ENCODE results near the gene YWHAQ. TPM values are rescaled to one million over a fixed set of nuclear protein-coding genes. Genes with fewer than 3 reads are reported as not detected.
A peak's percentile ranks its signal among the peaks of the same experiment; 100 is the strongest.

Gene YWHAQ
- total RNA-seq, 1 experiment from 2014 or later = 189 TPM

DNA sequence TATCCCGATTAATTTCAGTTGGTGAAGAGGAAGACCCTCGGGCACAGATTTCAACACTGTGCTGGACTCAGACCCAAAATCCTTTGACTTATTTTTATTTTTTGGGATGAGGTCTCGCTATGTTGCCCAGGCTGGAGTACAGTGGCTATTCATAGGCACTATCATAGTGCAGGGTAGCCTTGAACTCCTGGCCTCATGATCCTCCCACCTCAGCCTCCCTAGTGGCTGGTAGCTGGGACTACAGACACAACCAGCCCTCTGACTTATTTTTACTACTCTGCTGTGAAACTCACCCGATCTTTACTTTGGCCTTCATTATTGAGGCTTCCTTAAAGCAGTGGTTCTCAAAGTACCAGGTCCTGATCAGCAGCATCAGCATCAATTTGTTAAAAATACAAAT, 57.0 kb downstream of the YWHAQ start:
- Histone ChIP-seq H3K4me1 (ENCODE audit: low read length) (no peaks in the 10 kb centered on the region), H3K79me2 (ENCODE audit: low read length) (no peaks in the 10 kb centered on the region), H4K20me1 (ENCODE audit: insufficient read depth, low read depth, low read length) (no peaks in the 10 kb centered on the region), H2AFZ (ENCODE audit: low read length) (no peak overlapping the region), H3K4me3 (ENCODE audit: low read length) (no peak overlapping the region), H3K4me2 (ENCODE audit: low read depth, low read length, poor library complexity, severe bottlenecking) (no peak overlapping the region), H3K27ac (ENCODE audit: low read length) (no peak overlapping the region), H3K36me3 (ENCODE audit: insufficient read depth, low read length) (no peaks in the 10 kb centered on the region), H3K27me3 (ENCODE audit: low read length) (no peaks in the 10 kb centered on the region), H3K9me3 (ENCODE audit: low read length) (no peaks in the 10 kb centered on the region), H3K9me2 (replicated peaks; ENCODE audit: insufficient read depth, low read length) (no peaks in the 10 kb centered on the region), H3K9ac (ENCODE audit: low read length) (no peak overlapping the region)
- no peak for DNase-seq

DNA sequence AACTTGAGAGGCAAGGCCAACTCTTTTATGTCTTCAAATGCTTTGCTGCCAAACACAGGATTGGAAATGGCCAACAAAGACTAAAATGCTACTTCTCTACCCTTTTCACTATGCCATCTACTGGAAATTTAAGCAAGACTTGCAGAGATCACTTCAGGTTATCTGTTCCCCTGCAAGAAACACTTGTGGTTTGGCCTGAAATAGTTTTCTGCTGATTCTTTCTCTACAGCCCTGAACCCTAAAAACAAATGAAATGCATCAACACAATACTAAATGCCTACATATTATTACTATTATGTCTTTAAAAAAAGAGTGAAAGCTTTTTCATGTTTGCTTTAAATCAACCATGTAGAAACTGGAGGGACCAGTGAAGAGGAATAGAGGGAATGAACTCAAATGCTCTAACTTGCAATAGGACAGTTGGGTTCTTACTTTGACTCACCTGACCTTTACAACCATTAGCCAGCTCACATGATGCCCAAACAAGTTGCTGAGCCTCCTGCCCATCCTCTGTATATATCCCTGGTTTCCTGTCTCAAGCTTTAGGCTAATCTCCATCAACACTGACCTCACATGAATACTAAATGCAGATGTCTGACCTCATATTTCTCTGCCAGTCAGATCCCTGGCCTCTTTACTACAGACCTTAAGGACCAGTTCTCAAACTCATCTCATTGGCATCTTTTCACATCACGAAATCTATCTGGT, 57.6 kb downstream of the YWHAQ start:
- no peak overlapping the region for H3K4me2 ChIP-seq (ENCODE audit: low read depth, low read length, poor library complexity, severe bottlenecking)
- no peak for DNase-seq
- H3K9ac ChIP-seq (ENCODE audit: low read length) = no peak overlapping the region
- H3K4me3 ChIP-seq (ENCODE audit: low read length) = no peak overlapping the region
- no peaks in the 10 kb centered on the region for H3K27me3 ChIP-seq (ENCODE audit: low read length)
- no peaks in the 10 kb centered on the region for H3K36me3 ChIP-seq (ENCODE audit: insufficient read depth, low read length)
- H3K79me2 ChIP-seq (ENCODE audit: low read length) = no peaks in the 10 kb centered on the region
- H2AFZ ChIP-seq (ENCODE audit: low read length) = no peak overlapping the region
- no peaks in the 10 kb centered on the region for H4K20me1 ChIP-seq (ENCODE audit: insufficient read depth, low read depth, low read length)
- H3K4me1 ChIP-seq (ENCODE audit: low read length) = no peaks in the 10 kb centered on the region
- no peaks in the 10 kb centered on the region for H3K9me3 ChIP-seq (ENCODE audit: low read length)
- H3K9me2 ChIP-seq (replicated peaks; ENCODE audit: insufficient read depth, low read length) = no peaks in the 10 kb centered on the region
- H3K27ac ChIP-seq (ENCODE audit: low read length) = no peak overlapping the region

DNA sequence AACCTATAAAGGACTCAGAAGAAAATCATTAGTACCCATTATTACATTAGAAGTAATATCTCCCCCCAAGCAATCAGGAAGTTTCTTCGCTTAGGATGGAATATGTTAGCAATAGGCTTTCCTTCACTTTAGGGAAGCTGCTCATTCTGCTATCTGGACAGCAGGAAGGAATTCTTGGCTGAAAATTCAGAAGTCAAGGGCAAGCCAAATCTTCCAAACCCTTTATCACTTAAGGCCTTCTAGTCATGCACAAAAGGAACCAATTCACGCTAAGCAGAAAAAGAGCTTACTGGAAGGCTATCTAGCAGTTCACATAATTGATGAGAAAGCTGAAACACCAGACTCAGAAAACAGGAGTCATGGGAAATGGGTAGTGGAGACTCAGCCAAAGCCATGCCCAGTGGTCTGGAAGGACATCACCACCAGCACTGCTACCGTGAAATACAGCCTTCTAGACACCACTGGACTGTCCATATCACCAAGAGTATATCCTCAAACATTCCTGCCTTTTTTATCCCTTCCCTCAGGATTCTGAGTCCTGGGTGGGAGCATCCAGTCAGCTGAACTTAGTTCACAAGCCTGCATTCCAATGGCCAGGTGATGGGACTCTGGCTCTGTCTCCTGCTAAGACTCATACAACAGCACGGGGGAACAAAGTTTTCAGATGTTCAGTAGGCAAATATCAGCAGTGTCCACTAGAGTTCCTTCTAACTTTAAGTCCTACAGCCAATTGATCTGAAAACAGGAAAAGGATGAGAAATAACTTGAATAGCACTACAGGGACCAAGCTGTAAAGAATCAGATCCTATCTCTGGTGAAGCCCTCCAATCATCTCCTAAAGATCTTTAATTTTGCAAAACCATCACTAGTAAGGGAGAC, 60.4 kb downstream of the YWHAQ start:
- Histone ChIP-seq H3K36me3 (ENCODE audit: insufficient read depth, low read length) (no peaks in the 10 kb centered on the region), H3K4me2 (ENCODE audit: low read depth, low read length, poor library complexity, severe bottlenecking) (no peak overlapping the region), H2AFZ (ENCODE audit: low read length) (no peak overlapping the region), H4K20me1 (ENCODE audit: insufficient read depth, low read depth, low read length) (no peaks in the 10 kb centered on the region), H3K27ac (ENCODE audit: low read length) (no peak overlapping the region), H3K4me3 (ENCODE audit: low read length) (no peak overlapping the region), H3K79me2 (ENCODE audit: low read length) (no peaks in the 10 kb centered on the region), H3K9ac (ENCODE audit: low read length) (no peak overlapping the region), H3K9me3 (ENCODE audit: low read length) (no peaks in the 10 kb centered on the region), H3K4me1 (ENCODE audit: low read length) (no peaks in the 10 kb centered on the region), H3K27me3 (ENCODE audit: low read length) (no peaks in the 10 kb centered on the region), H3K9me2 (replicated peaks; ENCODE audit: insufficient read depth, low read length) (no peaks in the 10 kb centered on the region)
- no peak for DNase-seq

DNA sequence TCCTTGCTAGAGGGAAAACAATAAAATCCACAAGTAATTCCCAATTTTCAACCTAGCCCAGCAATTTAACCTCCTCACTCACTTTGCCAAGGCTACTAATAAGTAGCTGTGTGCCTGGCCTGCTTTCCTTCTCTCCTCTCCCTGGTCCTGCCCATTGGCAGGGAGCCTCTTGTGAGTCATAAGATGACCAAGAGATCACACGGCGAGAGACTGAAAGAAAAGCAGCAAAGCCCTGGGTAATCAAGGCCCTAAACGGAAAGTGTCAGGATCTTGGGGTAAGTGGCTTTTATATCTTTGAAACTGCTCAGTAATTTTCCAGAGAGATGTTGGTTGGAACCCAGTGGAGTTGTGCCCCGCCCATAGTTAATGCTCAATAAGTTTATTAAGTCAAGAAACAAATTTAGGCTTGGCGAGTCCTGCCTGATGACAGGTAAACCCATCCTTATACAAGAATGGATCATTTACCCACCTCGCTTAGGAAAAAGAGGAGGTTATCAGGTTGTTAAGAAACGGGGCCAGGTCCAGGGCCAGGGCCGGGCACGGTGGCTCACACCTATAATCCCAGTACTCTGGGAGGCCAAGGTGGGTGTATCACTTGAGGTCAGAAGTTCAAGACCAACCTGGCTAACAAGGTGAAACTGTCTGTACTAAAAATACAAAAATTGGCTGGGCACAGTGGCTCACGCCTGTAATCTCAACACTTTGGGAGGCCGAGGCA, 65.2 kb downstream of the YWHAQ start:
- H4K20me1 ChIP-seq (ENCODE audit: insufficient read depth, low read depth, low read length) = no peaks in the 10 kb centered on the region

DNA sequence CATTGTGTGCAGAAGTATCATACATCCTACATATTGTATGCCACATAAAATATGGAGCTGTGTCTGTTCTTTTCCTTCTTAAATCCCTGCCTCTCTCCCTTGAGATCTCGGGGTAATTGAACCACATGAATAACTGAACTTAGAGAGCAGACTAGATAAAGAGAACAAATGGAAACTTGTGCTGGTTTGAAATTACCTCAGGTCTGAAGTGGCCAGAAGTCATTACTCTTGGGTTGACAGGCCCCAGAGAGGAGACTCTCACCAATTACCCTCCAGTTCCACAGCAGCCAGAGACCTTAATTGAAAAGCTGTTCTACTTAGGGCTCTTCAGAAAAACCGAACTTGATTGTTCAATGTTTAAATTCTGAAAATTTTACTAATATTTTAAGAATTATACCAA, 70.2 kb downstream of the YWHAQ start:
- H3K9ac ChIP-seq (ENCODE audit: low read length) = no peak overlapping the region
- no peak overlapping the region for H3K4me3 ChIP-seq (ENCODE audit: low read length)
- H3K9me2 ChIP-seq (replicated peaks; ENCODE audit: insufficient read depth, low read length) = no peaks in the 10 kb centered on the region

More for the DNA sequence above, 65.2 kb downstream of the YWHAQ start:
- no peaks in the 10 kb centered on the region for H3K79me2 ChIP-seq (ENCODE audit: low read length)
- no peak overlapping the region for H2AFZ ChIP-seq (ENCODE audit: low read length)
- H3K9me3 ChIP-seq (ENCODE audit: low read length) = no peaks in the 10 kb centered on the region
- no peak overlapping the region for H3K4me3 ChIP-seq (ENCODE audit: low read length)
- peaks cover 6% of the 10 kb centered on the region for H3K4me1 ChIP-seq (ENCODE audit: low read length)
- H3K9me2 ChIP-seq (replicated peaks; ENCODE audit: insufficient read depth, low read length) = no peaks in the 10 kb centered on the region
- no peaks in the 10 kb centered on the region for H3K27me3 ChIP-seq (ENCODE audit: low read length)
- no peak overlapping the region for H3K4me2 ChIP-seq (ENCODE audit: low read depth, low read length, poor library complexity, severe bottlenecking)
- no peak for DNase-seq
- H3K36me3 ChIP-seq (ENCODE audit: insufficient read depth, low read length) = no peaks in the 10 kb centered on the region
- H3K27ac ChIP-seq (ENCODE audit: low read length) = no peak overlapping the region
- no peak overlapping the region for H3K9ac ChIP-seq (ENCODE audit: low read length)

DNA sequence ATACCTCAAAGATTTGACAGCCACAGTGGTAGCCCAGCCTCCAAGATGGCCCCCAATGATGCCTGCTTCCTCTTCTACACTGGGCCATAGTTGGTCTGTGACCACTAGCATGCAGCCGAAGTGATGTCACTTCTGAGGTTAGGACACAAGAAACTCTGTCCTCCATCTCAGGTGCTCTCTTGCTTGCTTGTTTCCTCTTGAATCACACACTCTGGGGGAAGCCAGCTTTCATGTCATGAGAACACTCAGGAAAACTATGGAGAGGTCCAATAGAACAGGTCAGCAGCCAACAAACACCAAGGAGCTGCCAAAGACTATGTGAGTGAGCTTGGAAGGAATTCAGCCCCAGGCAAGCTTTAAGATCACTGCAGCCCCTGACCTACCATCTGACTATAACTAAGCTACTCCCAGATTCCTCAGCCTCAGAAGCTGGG, 71.8 kb downstream of the YWHAQ start:
- Histone ChIP-seq H3K9me3 (ENCODE audit: low read length) (no peaks in the 10 kb centered on the region), H3K4me3 (ENCODE audit: low read length) (no peak overlapping the region), H3K4me1 (ENCODE audit: low read length) (peaks cover 16% of the 10 kb centered on the region), H3K9ac (ENCODE audit: low read length) (no peak overlapping the region), H3K36me3 (ENCODE audit: insufficient read depth, low read length) (no peaks in the 10 kb centered on the region), H3K9me2 (replicated peaks; ENCODE audit: insufficient read depth, low read length) (no peaks in the 10 kb centered on the region), H3K79me2 (ENCODE audit: low read length) (peaks cover 38% of the 10 kb centered on the region), H4K20me1 (ENCODE audit: insufficient read depth, low read depth, low read length) (peaks cover 5% of the 10 kb centered on the region; the same call in 1 of the 2 replicates), H2AFZ (ENCODE audit: low read length) (no peak overlapping the region), H3K4me2 (ENCODE audit: low read depth, low read length, poor library complexity, severe bottlenecking) (no peak overlapping the region), H3K27ac (ENCODE audit: low read length) (no peak overlapping the region), H3K27me3 (ENCODE audit: low read length) (no peaks in the 10 kb centered on the region)
- DNase-seq = no peak

More for the DNA sequence above, 70.2 kb downstream of the YWHAQ start:
- H3K27me3 ChIP-seq (ENCODE audit: low read length) = no peaks in the 10 kb centered on the region
- DNase-seq = no peak
- no peak overlapping the region for H2AFZ ChIP-seq (ENCODE audit: low read length)
- no peak overlapping the region for H3K4me2 ChIP-seq (ENCODE audit: low read depth, low read length, poor library complexity, severe bottlenecking)
- H3K27ac ChIP-seq (ENCODE audit: low read length) = no peak overlapping the region
- no peaks in the 10 kb centered on the region for H3K9me3 ChIP-seq (ENCODE audit: low read length)
- H3K79me2 ChIP-seq (ENCODE audit: low read length) = peaks cover 22% of the 10 kb centered on the region
- H4K20me1 ChIP-seq (ENCODE audit: insufficient read depth, low read depth, low read length) = no peaks in the 10 kb centered on the region
- no peaks in the 10 kb centered on the region for H3K36me3 ChIP-seq (ENCODE audit: insufficient read depth, low read length)
- H3K4me1 ChIP-seq (ENCODE audit: low read length) = peaks cover 15% of the 10 kb centered on the region

DNA sequence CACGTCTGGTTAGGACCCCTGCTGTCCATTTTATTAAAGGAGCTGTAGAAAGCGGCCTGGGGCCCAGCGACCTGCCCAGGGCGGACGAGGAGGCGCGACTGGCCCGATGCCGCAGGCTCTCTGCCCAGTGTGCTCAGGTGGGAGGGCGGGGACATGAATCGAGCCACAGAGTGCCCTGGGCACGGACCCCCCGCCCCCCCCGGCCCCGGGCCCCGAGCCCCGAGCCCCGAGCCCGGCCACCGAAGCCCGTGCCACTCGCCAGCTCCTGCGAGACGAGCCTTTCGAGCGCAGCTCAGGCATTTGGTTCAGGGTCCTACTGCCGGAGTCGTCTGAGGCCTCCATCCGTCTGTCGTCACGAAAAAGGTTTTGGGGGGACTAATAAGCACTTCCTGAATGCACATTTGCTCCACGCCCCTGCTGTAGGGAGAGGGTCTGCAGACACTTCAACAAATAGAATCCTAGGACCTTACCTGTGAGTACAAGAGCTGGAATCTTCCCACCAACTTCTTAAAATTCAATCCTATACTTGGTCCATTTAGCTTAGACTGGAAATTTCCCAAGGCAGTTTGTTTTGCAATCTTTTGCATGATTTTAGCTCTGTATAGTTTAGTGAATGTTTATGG, 74.6 kb downstream of the YWHAQ start:
- peak overlapping the region; percentile 99 for H3K4me3 ChIP-seq (ENCODE audit: low read length)
- peak overlapping the region; percentile 72 for H3K27ac ChIP-seq (ENCODE audit: low read length)
- H3K9me3 ChIP-seq (ENCODE audit: low read length) = no peaks in the 10 kb centered on the region
- H3K36me3 ChIP-seq (ENCODE audit: insufficient read depth, low read length) = no peaks in the 10 kb centered on the region
- H3K4me1 ChIP-seq (ENCODE audit: low read length) = peaks cover 41% of the 10 kb centered on the region
- H3K4me2 ChIP-seq (ENCODE audit: low read depth, low read length, poor library complexity, severe bottlenecking) = peak overlapping the region; percentile 90
- no peak overlapping the region for H2AFZ ChIP-seq (ENCODE audit: low read length)
- peak; percentile 78 for DNase-seq
- no peaks in the 10 kb centered on the region for H3K9me2 ChIP-seq (replicated peaks; ENCODE audit: insufficient read depth, low read length)
- H3K9ac ChIP-seq (ENCODE audit: low read length) = peak overlapping the region; percentile 99
- H3K79me2 ChIP-seq (ENCODE audit: low read length) = peaks cover 65% of the 10 kb centered on the region
- no peaks in the 10 kb centered on the region for H3K27me3 ChIP-seq (ENCODE audit: low read length)
- H4K20me1 ChIP-seq (ENCODE audit: insufficient read depth, low read depth, low read length) = peaks cover 5% of the 10 kb centered on the region; the same call in 1 of the 2 replicates

Data from Karpas-422 (cell line).